HCT116 (cell line): ENCODE data around the gene MMS19. TPM values are rescaled to one million over a fixed set of nuclear protein-coding genes. Genes with fewer than 3 reads are reported as not detected.
A peak's percentile ranks its signal among the peaks of the same experiment; 100 is the strongest.

Experiments used
- ATAC-seq: fragments of 200-7000 bp; cut with Tn5 transposase; 2 replicates; pipeline ENCODE4 v1.9.1; 2020; ENCODE audit warnings: mild to moderate bottlenecking, moderate library complexity
- BruUV-seq: library from RNA; stranded (reverse); fragments of 400-500 nt; replicated peaks from 2 replicates; lab custom pipeline; 2021; lab: Mats Ljungman, UMichigan
- CTCF ChIA-PET: fragments of 300-600 bp; sonication (Branson Sonifier 250); formaldehyde crosslinking; loops from one replicate; lab custom pipeline; 2021; ENCODE audit warnings: antibody characterized with exemption; lab: Charles Lee
- POLR2A ChIA-PET: fragments of 300-600, 350-600 bp; sonication (Branson Sonifier 250); formaldehyde crosslinking; loops from one replicate; lab custom pipeline; 2021; ENCODE audit warnings: antibody characterized with exemption; lab: Charles Lee
- RAD21 ChIA-PET, 2 experiments: fragments of 300-600 bp; sonication (Branson Sonifier 250); formaldehyde crosslinking; loops; one replicate each; lab custom pipeline; 2023; ENCODE audit warnings: low total read pairs in 2 of 2; ENCODE audit not compliant: uncharacterized antibody in 2 of 2, unreplicated experiment in 2 of 2, low non-redundant PET in 1 of 2; lab: Charles Lee
- DNase-seq: peaks from one replicate; pipeline ENCODE4 v3.0.0-alpha.2; 2010; ENCODE audit warnings: low read depth, low spot score
- H2AFZ ChIP-seq: fragments of 200-600 bp; shearing (Covaris generic), sonication (generic); 2 replicates; pipeline ENCODE4 v1.6.1; 2017; ENCODE audit warnings: low read depth, mixed run types, mixed read lengths, antibody characterized with exemption, low read length; ENCODE audit not compliant: poor library complexity, severe bottlenecking
- H3K27ac ChIP-seq: 2 replicates; pipeline ENCODE4 v1.5.1; 2012; ENCODE audit warnings: low read depth, low read length
- H3K27me3 ChIP-seq: fragments of 200-600 bp; sonication (generic); 2 replicates; pipeline ENCODE4 v1.6.1; 2016; ENCODE audit warnings: mixed run types, low read length, mixed read lengths; ENCODE audit not compliant: insufficient read depth
- H3K36me3 ChIP-seq, 2 experiments: fragments of 200-500 bp in 1 of 2; fragments of 200-600 bp in 1 of 2; sonication (Bioruptor generic) in 1 of 2; sonication (generic) in 1 of 2; 2 replicates each; pipeline versions ENCODE4 v1.5.1 to v1.6.1; 2014 to 2016; ENCODE audit warnings: low read length in 2 of 2, inconsistent platforms in 1 of 2, mixed read lengths in 1 of 2, mixed run types in 1 of 2; ENCODE audit not compliant: insufficient read depth in 2 of 2, control insufficient read depth in 1 of 2
- H3K4me1 ChIP-seq, 2 experiments: fragments of 200-600 bp in 1 of 2; sonication (generic) in 1 of 2; 2 replicates each; pipeline versions ENCODE4 v1.5.1 to v1.6.1; 2012 to 2017; ENCODE audit warnings: low read length in 2 of 2, inconsistent platforms in 1 of 2, mild to moderate bottlenecking in 1 of 2, mixed read lengths in 1 of 2, mixed run types in 1 of 2, moderate library complexity in 1 of 2; ENCODE audit not compliant: insufficient read depth in 2 of 2, control insufficient read depth in 1 of 2
- H3K4me2 ChIP-seq: fragments of 200-600 bp; sonication (generic); 2 replicates; pipeline ENCODE4 v1.6.1; 2017; ENCODE audit warnings: mixed run types, low read length, mixed read lengths
- H3K4me3 ChIP-seq, 2 experiments: fragments of 200-600 bp in 1 of 2; sonication (generic) in 1 of 2; replicated peaks in 1 of 2; 2 replicates each; pipeline ENCODE4 v1.5.1; 2011 to 2016; ENCODE audit warnings: low read length in 2 of 2, control low read depth in 1 of 2, low read depth in 1 of 2, mild to moderate bottlenecking in 1 of 2, mixed read lengths in 1 of 2, mixed run types in 1 of 2
- H3K79me2 ChIP-seq: fragments of 200-600 bp; sonication (generic); 2 replicates; pipeline ENCODE4 v1.6.1; 2017; ENCODE audit warnings: mild to moderate bottlenecking, mixed run types, low read length, moderate library complexity, mixed read lengths; ENCODE audit not compliant: insufficient read depth
- H3K9ac ChIP-seq: fragments of 200-600 bp; sonication (generic); 2 replicates; pipeline ENCODE4 v1.6.1; 2016; ENCODE audit warnings: low read length, mixed read lengths
- H3K9me2 ChIP-seq: fragments of 200-600 bp; sonication (generic), shearing (Covaris generic); 2 replicates; pipeline ENCODE4 v1.6.1; 2017; ENCODE audit warnings: mixed run types, mild to moderate bottlenecking, moderate library complexity; ENCODE audit not compliant: insufficient read depth
- H3K9me3 ChIP-seq, 2 experiments: fragments of 200-500 bp in 1 of 2; fragments of 200-600 bp in 1 of 2; sonication (Bioruptor generic) in 1 of 2; sonication (generic) in 1 of 2; 2 replicates each; pipeline ENCODE4 v1.6.1; 2014 to 2017; ENCODE audit warnings: low read length in 2 of 2, mixed read lengths in 2 of 2, inconsistent platforms in 1 of 2, low read depth in 1 of 2, mild to moderate bottlenecking in 1 of 2, mixed run types in 1 of 2, moderate library complexity in 1 of 2; ENCODE audit not compliant: control insufficient read depth in 1 of 2, insufficient read depth in 1 of 2
- H4K20me1 ChIP-seq: fragments of 200-600 bp; sonication (generic), shearing (Covaris generic); 2 replicates; pipeline ENCODE4 v1.6.1; 2017; ENCODE audit warnings: mixed run types, mild to moderate bottlenecking, moderate library complexity; ENCODE audit not compliant: insufficient read depth
- CEBPB ChIP-seq: IDR thresholded peaks from 2 replicates; pipeline ENCODE4 v1.6.1; 2012; ENCODE audit warnings: low read depth
- EZH2 ChIP-seq: fragments of 200-600 bp; sonication (generic); IDR thresholded peaks from 2 replicates; pipeline ENCODE4 v1.6.1; 2017; ENCODE audit warnings: antibody characterized with exemption, mixed run types
- MAX ChIP-seq: IDR thresholded peaks from 2 replicates; pipeline ENCODE4 v1.6.1; 2012
- RAD21 ChIP-seq: IDR thresholded peaks from 2 replicates; pipeline ENCODE4 v1.6.1; 2012; ENCODE audit warnings: low read depth, mild to moderate bottlenecking
- REST ChIP-seq: IDR thresholded peaks from 2 replicates; pipeline ENCODE4 v1.6.1; 2012; ENCODE audit warnings: low read depth
- SP1 ChIP-seq: IDR thresholded peaks from 2 replicates; pipeline ENCODE4 v1.6.1; 2012; ENCODE audit warnings: low read depth
- SRF ChIP-seq: IDR thresholded peaks from 2 replicates; pipeline ENCODE4 v1.6.1; 2012; ENCODE audit warnings: low read depth
- ZNF274 ChIP-seq: fragments of 200-500 bp; sonication (Bioruptor generic); IDR thresholded peaks from 2 replicates; pipeline ENCODE4 v1.6.1; 2014; ENCODE audit warnings: mild to moderate bottlenecking, low read depth, low read length, inconsistent platforms
- intact Hi-C: fragments of 100-400 bp; cut with micrococcal nuclease; formaldehyde crosslinking; loops from 2 replicates; pipeline ENCODE4 v1.10.0; 2022
- total RNA-seq: library from RNA; stranded (reverse); gene quantifications from one replicate; pipeline ENCODE4 v1.2.1, GENCODE V29; 2021; ENCODE audit not compliant: unreplicated experiment
- TF ChIP-seq, protein P1 (sequence below), 3 experiments: fragments of 200-600 bp in 1 of 3; sonication (generic) in 1 of 3; IDR thresholded peaks in 2 of 3; conservative IDR thresholded peaks in 1 of 3; 2 replicates each; pipeline ENCODE4 v1.5.1; 2012 to 2017; ENCODE audit warnings: low read depth in 2 of 3, low read length in 2 of 3, antibody characterized with exemption in 1 of 3, borderline replicate concordance in 1 of 3, control low read depth in 1 of 3, mild to moderate bottlenecking in 1 of 3, mixed read lengths in 1 of 3, mixed run types in 1 of 3, moderate library complexity in 1 of 3; ENCODE audit not compliant: insufficient read depth in 1 of 3
- TF ChIP-seq, protein P2 (sequence below): IDR thresholded peaks from 2 replicates; pipeline ENCODE4 v1.6.1; 2012

The MMS19 gene
- total RNA-seq, 1 experiment from 2014 or later, result 101 TPM

- no peak overlapping the region for H3K27ac ChIP-seq
- H3K9me2 ChIP-seq, result no peaks in the 10 kb centered on the region
- H2AFZ ChIP-seq, result no peak overlapping the region
- H3K4me1 ChIP-seq, result peaks cover 54 to 63% of the 10 kb centered on the region in 2 experiments
- POLR2A ChIA-PET, result no interaction called here
- CTCF ChIA-PET, result interaction anchor here (1.6 to 2.7 kb wide), 2 partner anchors 14 to 32 kb away, joined by 6 to 12 read pairs; partner anchors contain the start of gene ANKRD2
- no peak for DNase-seq
- no peak overlapping the region for H3K9ac ChIP-seq
- H4K20me1 ChIP-seq, result no peaks in the 10 kb centered on the region
- no peak overlapping the region for H3K4me3 ChIP-seq
- RAD21 ChIA-PET, result no interaction called here
- H3K79me2 ChIP-seq, result peaks cover 6% of the 10 kb centered on the region; the same call in 1 of the 2 replicates
- no peak for ATAC-seq
- intact Hi-C loops, result no loop called here
- no peaks in the 10 kb centered on the region for H3K27me3 ChIP-seq
- TF ChIP-seq RAD21 (no peak), ZNF274 (no peak)
- TF ChIP-seq, protein P1, sequence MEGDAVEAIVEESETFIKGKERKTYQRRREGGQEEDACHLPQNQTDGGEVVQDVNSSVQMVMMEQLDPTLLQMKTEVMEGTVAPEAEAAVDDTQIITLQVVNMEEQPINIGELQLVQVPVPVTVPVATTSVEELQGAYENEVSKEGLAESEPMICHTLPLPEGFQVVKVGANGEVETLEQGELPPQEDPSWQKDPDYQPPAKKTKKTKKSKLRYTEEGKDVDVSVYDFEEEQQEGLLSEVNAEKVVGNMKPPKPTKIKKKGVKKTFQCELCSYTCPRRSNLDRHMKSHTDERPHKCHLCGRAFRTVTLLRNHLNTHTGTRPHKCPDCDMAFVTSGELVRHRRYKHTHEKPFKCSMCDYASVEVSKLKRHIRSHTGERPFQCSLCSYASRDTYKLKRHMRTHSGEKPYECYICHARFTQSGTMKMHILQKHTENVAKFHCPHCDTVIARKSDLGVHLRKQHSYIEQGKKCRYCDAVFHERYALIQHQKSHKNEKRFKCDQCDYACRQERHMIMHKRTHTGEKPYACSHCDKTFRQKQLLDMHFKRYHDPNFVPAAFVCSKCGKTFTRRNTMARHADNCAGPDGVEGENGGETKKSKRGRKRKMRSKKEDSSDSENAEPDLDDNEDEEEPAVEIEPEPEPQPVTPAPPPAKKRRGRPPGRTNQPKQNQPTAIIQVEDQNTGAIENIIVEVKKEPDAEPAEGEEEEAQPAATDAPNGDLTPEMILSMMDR (IDR thresholded peaks at IDR 0.05 in 2 of 3, conservative IDR thresholded peaks at IDR 0.05 in 1 of 3; ENCODE audit: borderline replicate concordance in 1 of 3, insufficient read depth in 1 of 3, low read depth in 2 of 3, low read length in 2 of 3), result 0 out of 6 replicates have a peak, but pooled peaks of 1 of the 3 experiments have one; percentile 13
- TF ChIP-seq, all 23 proteins: peak for 1
- Histone ChIP-seq H3K4me2 (peak overlapping the region; percentile 15; the same call in 1 of the 2 replicates), H3K36me3 (no peaks in the 10 kb centered on the region), H3K9me3 (no peaks in the 10 kb centered on the region)
- BruUV-seq, result no TSS peak
Measured at GRCh38 chr10:97539523-97540200, 41.4 kb upstream of the MMS19 start.

GRCh38 chr10:97538839-97539238 is 40.6 kb upstream of the MMS19 start:
- Histone ChIP-seq H3K27ac (no peak overlapping the region), H3K9me3 (no peaks in the 10 kb centered on the region), H3K4me1 (peaks cover 48 to 64% of the 10 kb centered on the region in 2 experiments), H3K4me3 (no peak overlapping the region), H3K79me2 (no peaks in the 10 kb centered on the region), H2AFZ (no peak overlapping the region), H3K4me2 (no peak overlapping the region), H4K20me1 (no peaks in the 10 kb centered on the region), H3K9ac (no peak overlapping the region), H3K36me3 (no peaks in the 10 kb centered on the region), H3K27me3 (no peaks in the 10 kb centered on the region), H3K9me2 (no peaks in the 10 kb centered on the region)
- ChIA-PET POLR2A (no interaction called here), CTCF (interaction anchor here (2.7 kb wide), 1 partner anchor 15 kb away, joined by 12 read pairs; no protein-coding TSS in a partner anchor), RAD21 (no interaction called here)
- intact Hi-C loops, result no loop called here
- no peak for TF ChIP-seq RAD21
- TF ChIP-seq MAX, result no peak
- TF ChIP-seq REST, result no peak
- no peak for TF ChIP-seq SP1
- TF ChIP-seq, protein P2, sequence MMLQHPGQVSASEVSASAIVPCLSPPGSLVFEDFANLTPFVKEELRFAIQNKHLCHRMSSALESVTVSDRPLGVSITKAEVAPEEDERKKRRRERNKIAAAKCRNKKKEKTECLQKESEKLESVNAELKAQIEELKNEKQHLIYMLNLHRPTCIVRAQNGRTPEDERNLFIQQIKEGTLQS, result no peak
- TF ChIP-seq CEBPB, result no peak
- TF ChIP-seq SRF, result no peak
- no peak for TF ChIP-seq EZH2
- DNase-seq, result no peak
- ATAC-seq, result no peak
- no TSS peak for BruUV-seq
